Smooth muscle cell (in vitro differentiated cells): ENCODE data around the gene SERPINH1. TPM values are rescaled to one million over a fixed set of nuclear protein-coding genes. Genes with fewer than 3 reads are reported as not detected.

ENCODE experiments used
- DNase-seq: peaks from one replicate; lab custom pipeline; 2025; ENCODE audit not compliant: unreplicated experiment; lab: John Stamatoyannopoulos, UW
- H2AFZ ChIP-seq: fragments of 200-600 bp; sonication (generic); 2 replicates; pipeline ENCODE4 v1.6.0; 2016; ENCODE audit warnings: antibody characterized with exemption, low read depth, mild to moderate bottlenecking
- H3F3A ChIP-seq: fragments of 200-600 bp; sonication (generic); 2 replicates; pipeline ENCODE4 v1.6.0; 2017; ENCODE audit warnings: antibody characterized with exemption, low read depth
- H3K27ac ChIP-seq: fragments of 200-600 bp; sonication (generic); 2 replicates; pipeline ENCODE4 v1.5.1; 2016; ENCODE audit warnings: low read depth, mild to moderate bottlenecking
- H3K27me3 ChIP-seq: fragments of 200-600 bp; sonication (generic); 2 replicates; pipeline ENCODE4 v1.6.1; 2016; ENCODE audit warnings: low read depth, mild to moderate bottlenecking
- H3K36me3 ChIP-seq: fragments of 200-600 bp; sonication (generic); 2 replicates; pipeline ENCODE4 v1.5.1; 2016; ENCODE audit warnings: low read depth
- H3K4me1 ChIP-seq: fragments of 200-600 bp; sonication (generic); 2 replicates; pipeline ENCODE4 v1.5.1; 2016; ENCODE audit warnings: low read depth
- H3K4me2 ChIP-seq: fragments of 200-600 bp; sonication (generic); 2 replicates; pipeline ENCODE4 v1.6.0; 2016; ENCODE audit warnings: mild to moderate bottlenecking
- H3K4me3 ChIP-seq: fragments of 200-600 bp; sonication (generic); 2 replicates; pipeline ENCODE4 v1.5.1; 2016; ENCODE audit warnings: mild to moderate bottlenecking
- H3K79me2 ChIP-seq: fragments of 200-600 bp; sonication (generic); 2 replicates; pipeline ENCODE4 v1.6.0; 2016; ENCODE audit warnings: low read depth, mild to moderate bottlenecking
- H3K9ac ChIP-seq: fragments of 200-600 bp; sonication (generic); 2 replicates; pipeline ENCODE4 v1.6.0; 2016; ENCODE audit warnings: low read depth
- H3K9me3 ChIP-seq: fragments of 200-600 bp; sonication (generic); replicated peaks from 2 replicates; pipeline ENCODE4 v1.5.1; 2016; ENCODE audit warnings: low read depth
- H4K20me1 ChIP-seq: fragments of 200-600 bp; sonication (generic); 2 replicates; pipeline ENCODE4 v1.6.0; 2016; ENCODE audit warnings: low read depth
- CTCF ChIP-seq: fragments of 200-600 bp; sonication (generic); IDR thresholded peaks from 2 replicates; pipeline ENCODE4 v1.5.1; 2017; ENCODE audit warnings: borderline replicate concordance, mild to moderate bottlenecking, antibody characterized with exemption; ENCODE audit not compliant: insufficient read depth, poor library complexity, severe bottlenecking
- WGBS: methylation state at CpG from one replicate; pipeline ENCODE4 v1.1.7; 2016; ENCODE audit warnings: low lambda C conversion rate; 5-methylcytosine and 5-hydroxymethylcytosine counted together
- polyA plus RNA-seq: library from polyadenylated mRNA; unstranded; fragments of >200 nt; fragmentation: Nextera tagmentation; extraction: Ambion mirVana; gene quantifications from 2 replicates; pipeline ENCODE4 v1.2.1, GENCODE V29; 2016
- total RNA-seq: library from RNA; depleted of rRNA; stranded (reverse); fragments of >200 nt; gene quantifications from 2 replicates; pipeline ENCODE4 v1.2.3, GENCODE V29; 2014

The SERPINH1 gene
- total and polyA plus RNA-seq, 2 experiments from 2014 or later = 1,493 to 2,653 TPM

GRCh38 chr11:75586395-75586794, 24.3 kb downstream of the SERPINH1 start:
- Histone ChIP-seq H3K4me2 (no peak overlapping the region), H3K27ac (no peak overlapping the region), H4K20me1 (no peaks in the 10 kb centered on the region), H3K9me3 (no peaks in the 10 kb centered on the region), H3K79me2 (no peaks in the 10 kb centered on the region), H3F3A (no peaks in the 10 kb centered on the region), H3K4me3 (no peak overlapping the region), H3K4me1 (peaks cover 14% of the 10 kb centered on the region), H3K9ac (no peak overlapping the region), H3K36me3 (no peaks in the 10 kb centered on the region), H2AFZ (no peak overlapping the region), H3K27me3 (peaks cover 3% of the 10 kb centered on the region)
- no peak for TF ChIP-seq CTCF
- WGBS = 98% methylated on average over 3 of the region's 3 CpGs
- no peak for DNase-seq

GRCh38 chr11:75588051-75588481, 26.0 kb downstream of the SERPINH1 start:
- no peak for DNase-seq
- Histone ChIP-seq H3K9me3 (no peaks in the 10 kb centered on the region), H3K4me2 (no peak overlapping the region), H3K27me3 (peaks cover 15% of the 10 kb centered on the region), H3K4me3 (no peak overlapping the region), H3F3A (no peaks in the 10 kb centered on the region), H3K36me3 (no peaks in the 10 kb centered on the region), H4K20me1 (no peaks in the 10 kb centered on the region), H3K79me2 (no peaks in the 10 kb centered on the region), H3K27ac (no peak overlapping the region), H3K9ac (no peak overlapping the region), H2AFZ (no peak overlapping the region), H3K4me1 (peaks cover 7% of the 10 kb centered on the region)
- WGBS = 89% methylated on average over 6 of the region's 6 CpGs
- no peak for TF ChIP-seq CTCF

- Histone ChIP-seq H3K4me3 (no peak overlapping the region), H3K9me3 (no peaks in the 10 kb centered on the region), H4K20me1 (no peaks in the 10 kb centered on the region), H3K36me3 (no peaks in the 10 kb centered on the region), H3F3A (no peaks in the 10 kb centered on the region), H3K4me2 (no peak overlapping the region), H2AFZ (no peak overlapping the region), H3K4me1 (peaks cover 4% of the 10 kb centered on the region), H3K9ac (no peak overlapping the region), H3K27ac (no peak overlapping the region), H3K79me2 (no peaks in the 10 kb centered on the region), H3K27me3 (peaks cover 15% of the 10 kb centered on the region)
- 86% methylated on average over 7 of the region's 7 CpGs for WGBS
- no peak for DNase-seq
- TF ChIP-seq CTCF = no peak
These were observed 27.0 kb downstream of the SERPINH1 start for GRCh38 chr11:75589051-75589450.

- Histone ChIP-seq H3K79me2 (no peaks in the 10 kb centered on the region), H3K9ac (no peak overlapping the region), H3K4me1 (no peaks in the 10 kb centered on the region), H3K4me3 (no peak overlapping the region), H4K20me1 (no peaks in the 10 kb centered on the region), H3K36me3 (no peaks in the 10 kb centered on the region), H3K27me3 (peaks cover 15% of the 10 kb centered on the region), H3K9me3 (no peaks in the 10 kb centered on the region), H3K27ac (no peak overlapping the region), H3F3A (no peaks in the 10 kb centered on the region), H2AFZ (no peak overlapping the region), H3K4me2 (no peak overlapping the region)
- TF ChIP-seq CTCF = no peak
- no peak for DNase-seq
- WGBS = 84% methylated on average over 2 of the region's 2 CpGs
These were observed 27.9 kb downstream of the SERPINH1 start for GRCh38 chr11:75589933-75590332.
